Muscle layer of colon (tissue), 2 donors: ENCODE data around the gene STXBP5.

Experiments
- H3K27ac ChIP-seq: one replicate; pipeline ENCODE4 v1.7.0; 2013; ENCODE audit warnings: low read depth, mild to moderate bottlenecking, low read length, moderate library complexity
- H3K27me3 ChIP-seq, 2 donors: one replicate each; pipeline ENCODE4 v1.7.0; 2013; ENCODE audit warnings: low read length in 2 of 2, mild to moderate bottlenecking in 2 of 2; ENCODE audit not compliant: insufficient read depth in 2 of 2, control insufficient read depth in 1 of 2
- H3K36me3 ChIP-seq: one replicate; pipeline ENCODE4 v1.7.0; 2013; ENCODE audit warnings: mild to moderate bottlenecking, low read length; ENCODE audit not compliant: insufficient read depth
- H3K4me1 ChIP-seq: one replicate; pipeline ENCODE4 v1.7.0; 2013; ENCODE audit warnings: mild to moderate bottlenecking, low read length; ENCODE audit not compliant: insufficient read depth
- H3K4me3 ChIP-seq, 2 donors: one replicate each; pipeline ENCODE4 v1.7.0; 2013; ENCODE audit warnings: low read length in 2 of 2, low read depth in 1 of 2, mild to moderate bottlenecking in 1 of 2, moderate library complexity in 1 of 2
- H3K9ac ChIP-seq: one replicate; pipeline ENCODE4 v1.7.0; 2013; ENCODE audit warnings: low read length
- H3K9me3 ChIP-seq: one replicate; pipeline ENCODE4 v1.7.0; 2013; ENCODE audit warnings: mild to moderate bottlenecking, low read length
- donor health status: abdominal sarcoma.
- donor health status: Adenocarcinoma of cecum.

STXBP5 gene

DNA sequence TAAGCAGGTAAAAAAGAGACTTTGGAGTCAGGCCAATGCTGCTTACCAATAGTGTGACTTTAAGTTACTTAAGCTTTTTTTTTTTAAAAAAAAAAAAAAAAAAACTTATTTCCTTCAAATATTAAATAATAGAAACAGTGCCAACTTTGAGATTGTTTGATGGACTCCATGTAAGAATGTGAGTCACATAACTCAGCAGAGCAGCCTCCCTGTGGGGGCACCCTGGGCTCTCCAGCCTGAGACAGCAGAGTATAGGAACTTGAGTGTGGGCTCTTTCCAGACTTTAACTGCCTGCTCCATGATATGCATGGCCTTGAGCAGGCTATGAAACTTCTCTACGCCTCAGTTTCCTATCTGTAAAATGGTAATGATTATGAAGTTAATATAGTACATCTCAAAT lies 190.9 kb downstream of the STXBP5 start:
- no peak overlapping the region for H3K27ac ChIP-seq
- H3K9me3 ChIP-seq = no peaks in the 10 kb centered on the region
- no peak overlapping the region for H3K4me3 ChIP-seq
- no peaks in the 10 kb centered on the region for H3K36me3 ChIP-seq
- no peaks in the 10 kb centered on the region for H3K4me1 ChIP-seq
- no peak overlapping the region for H3K9ac ChIP-seq
- no peaks in the 10 kb centered on the region for H3K27me3 ChIP-seq

DNA sequence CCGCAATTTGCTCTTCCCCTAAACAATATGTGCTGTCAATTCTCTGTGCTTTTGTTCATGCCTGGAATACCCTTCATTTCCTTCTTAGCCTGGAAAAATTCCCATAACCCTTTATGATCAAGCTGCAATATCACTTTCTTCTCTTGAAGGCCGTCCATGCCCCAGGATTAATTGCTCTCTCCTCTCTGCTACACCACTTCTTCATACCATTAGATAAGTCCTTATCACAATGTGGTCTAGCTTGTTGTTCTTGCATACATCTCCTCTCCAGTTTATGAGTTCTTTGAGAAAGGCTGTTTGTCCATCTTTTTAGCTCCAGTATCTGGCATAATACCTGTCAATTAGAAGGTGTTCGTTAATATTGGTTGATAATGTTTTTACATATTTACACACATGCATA lies 193.1 kb downstream of the STXBP5 start:
- Histone ChIP-seq H3K4me3 (no peak overlapping the region), H3K36me3 (no peaks in the 10 kb centered on the region), H3K27me3 (no peaks in the 10 kb centered on the region), H3K4me1 (no peaks in the 10 kb centered on the region), H3K9me3 (no peaks in the 10 kb centered on the region), H3K9ac (no peak overlapping the region), H3K27ac (no peak overlapping the region)

DNA sequence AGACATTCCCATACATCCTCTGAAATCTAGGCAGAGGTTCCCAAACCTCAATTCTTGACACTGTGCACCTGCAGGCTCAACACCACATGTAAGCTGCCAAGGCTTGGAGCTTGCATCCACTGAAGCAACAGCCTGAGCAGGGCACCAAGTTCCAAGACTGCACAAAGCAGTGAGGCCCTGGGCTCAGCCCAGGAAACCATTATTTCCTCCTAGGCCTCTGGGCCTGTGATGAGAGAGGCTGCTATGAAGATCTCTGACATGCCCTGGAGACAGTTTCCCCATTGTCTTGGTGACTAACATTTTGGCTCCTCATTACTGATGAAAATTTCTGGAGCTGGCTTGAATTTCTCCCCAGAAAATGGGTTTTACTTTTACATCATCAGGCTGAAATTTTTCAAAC lies 196.8 kb downstream of the STXBP5 start:
- H3K4me1 ChIP-seq = no peaks in the 10 kb centered on the region
- H3K27me3 ChIP-seq = no peaks in the 10 kb centered on the region

DNA sequence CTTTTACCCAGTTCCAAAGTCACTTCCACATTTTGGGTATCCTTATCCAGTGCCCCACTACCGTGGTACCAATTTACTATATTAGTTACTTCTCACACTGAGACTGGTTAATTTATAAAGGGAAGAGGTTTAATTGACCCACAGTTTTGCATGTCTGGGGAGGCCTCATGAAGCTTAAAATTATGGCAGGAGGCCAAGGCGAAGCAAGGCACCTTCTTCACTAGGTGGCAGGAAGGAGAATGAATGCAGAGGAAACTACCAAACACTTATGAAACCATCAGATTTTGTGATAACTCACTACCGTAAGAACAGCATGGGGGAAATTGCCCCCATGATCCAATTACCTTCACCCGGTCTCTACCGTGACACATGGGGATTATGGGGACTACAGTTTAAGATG lies 197.6 kb downstream of the STXBP5 start:
- no peaks in the 10 kb centered on the region for H3K36me3 ChIP-seq
- no peaks in the 10 kb centered on the region for H3K27me3 ChIP-seq
- H3K4me3 ChIP-seq = no peak overlapping the region
- no peaks in the 10 kb centered on the region for H3K4me1 ChIP-seq
- H3K9me3 ChIP-seq = no peaks in the 10 kb centered on the region
- H3K9ac ChIP-seq = no peak overlapping the region
- no peak overlapping the region for H3K27ac ChIP-seq

More for the DNA sequence above, 196.8 kb downstream of the STXBP5 start:
- Histone ChIP-seq H3K4me3 (no peak overlapping the region), H3K9ac (no peak overlapping the region), H3K27ac (no peak overlapping the region), H3K9me3 (no peaks in the 10 kb centered on the region), H3K36me3 (no peaks in the 10 kb centered on the region)

DNA sequence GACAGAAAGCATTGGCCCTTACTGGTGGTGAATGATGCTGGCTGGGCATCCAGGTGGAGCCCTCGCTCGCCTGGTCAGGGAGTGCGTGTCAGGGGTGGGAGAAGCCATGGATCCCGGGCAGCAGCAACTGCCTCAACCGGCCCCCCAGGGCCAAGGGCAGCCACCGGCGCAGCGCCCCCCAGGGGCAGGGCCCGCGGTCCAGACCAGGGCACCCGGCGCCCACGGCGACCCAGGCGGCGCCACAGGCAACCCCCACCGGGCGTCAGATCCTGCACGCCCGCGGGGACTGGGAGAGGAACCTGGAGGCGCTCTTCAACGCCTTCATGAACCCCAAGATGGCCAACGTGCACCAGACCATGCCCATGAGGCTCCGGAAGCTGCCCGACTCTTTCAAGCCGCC lies 202.6 kb downstream of the STXBP5 start:
- Histone ChIP-seq H3K9ac (no peak overlapping the region), H3K4me3 (no peak overlapping the region), H3K27me3 (no peaks in the 10 kb centered on the region), H3K36me3 (no peaks in the 10 kb centered on the region), H3K27ac (no peak overlapping the region), H3K9me3 (no peaks in the 10 kb centered on the region), H3K4me1 (no peaks in the 10 kb centered on the region)

DNA sequence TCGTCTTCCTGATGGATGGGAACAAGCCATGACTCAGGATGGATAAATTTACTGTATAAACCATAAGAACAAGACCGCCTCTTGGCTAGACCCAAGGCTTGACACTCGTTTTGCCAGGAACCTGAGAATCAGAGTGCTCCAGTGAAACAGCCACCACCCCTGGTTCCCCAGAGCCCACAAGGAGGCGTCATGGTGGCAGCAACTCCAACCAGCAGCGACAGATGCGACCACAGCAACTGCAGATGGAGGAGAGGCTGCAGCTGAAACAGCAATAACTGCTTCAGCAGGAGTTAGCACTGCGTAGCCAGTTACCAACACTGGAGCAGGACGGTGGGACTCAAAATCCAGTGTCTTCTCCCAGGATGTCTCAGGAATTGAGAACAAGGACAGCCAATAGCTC lies 203.4 kb downstream of the STXBP5 start:
- Histone ChIP-seq H3K4me1 (no peaks in the 10 kb centered on the region), H3K27ac (no peak overlapping the region), H3K4me3 (no peak overlapping the region), H3K27me3 (no peaks in the 10 kb centered on the region), H3K36me3 (no peaks in the 10 kb centered on the region), H3K9me3 (no peaks in the 10 kb centered on the region), H3K9ac (no peak overlapping the region)

DNA sequence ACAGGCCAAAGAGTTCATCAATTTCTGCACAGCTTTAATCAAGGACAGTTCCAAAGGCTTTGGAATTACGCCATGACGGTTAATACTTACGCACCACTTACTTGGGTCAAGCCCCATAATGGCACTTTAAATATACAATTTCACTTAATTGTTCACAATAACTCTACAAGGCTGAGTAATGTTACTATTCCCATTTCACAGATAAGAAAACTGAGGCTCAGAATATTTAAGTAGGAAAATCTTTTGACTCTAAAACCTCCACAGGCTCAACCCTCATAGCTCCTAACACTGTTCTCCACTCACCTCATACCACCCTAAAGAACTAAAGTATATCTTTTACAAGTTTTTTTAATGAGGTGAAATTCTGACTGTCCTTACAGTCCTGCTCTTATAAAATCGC lies 212.4 kb downstream of the STXBP5 start:
- Histone ChIP-seq H3K9me3 (no peaks in the 10 kb centered on the region), H3K27ac (no peak overlapping the region), H3K4me1 (no peaks in the 10 kb centered on the region), H3K9ac (no peak overlapping the region), H3K27me3 (no peaks in the 10 kb centered on the region), H3K4me3 (no peak overlapping the region), H3K36me3 (no peaks in the 10 kb centered on the region)

DNA sequence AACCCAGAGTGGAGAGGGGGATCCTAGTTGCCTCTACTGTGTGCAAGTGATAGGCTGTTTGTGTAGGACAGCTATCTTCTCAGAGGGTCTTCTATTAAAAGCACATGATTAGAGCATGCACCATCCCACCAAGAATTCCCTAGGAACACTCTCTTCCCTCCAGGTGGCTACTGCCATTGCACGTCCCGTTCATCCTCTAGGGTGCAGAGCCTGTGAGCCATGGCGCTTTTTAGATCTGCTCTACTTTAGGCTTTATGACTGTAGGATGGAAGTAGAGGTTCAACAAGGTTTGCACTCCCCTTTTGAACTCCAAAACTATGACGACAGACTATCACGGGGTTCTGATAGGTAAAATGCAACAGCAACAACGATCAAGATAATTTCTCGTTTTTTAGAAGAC lies 213.7 kb downstream of the STXBP5 start:
- no peaks in the 10 kb centered on the region for H3K27me3 ChIP-seq
- H3K9me3 ChIP-seq = no peaks in the 10 kb centered on the region
- H3K4me1 ChIP-seq = no peaks in the 10 kb centered on the region
- no peaks in the 10 kb centered on the region for H3K36me3 ChIP-seq
- no peak overlapping the region for H3K4me3 ChIP-seq
- H3K9ac ChIP-seq = no peak overlapping the region
- H3K27ac ChIP-seq = no peak overlapping the region

DNA sequence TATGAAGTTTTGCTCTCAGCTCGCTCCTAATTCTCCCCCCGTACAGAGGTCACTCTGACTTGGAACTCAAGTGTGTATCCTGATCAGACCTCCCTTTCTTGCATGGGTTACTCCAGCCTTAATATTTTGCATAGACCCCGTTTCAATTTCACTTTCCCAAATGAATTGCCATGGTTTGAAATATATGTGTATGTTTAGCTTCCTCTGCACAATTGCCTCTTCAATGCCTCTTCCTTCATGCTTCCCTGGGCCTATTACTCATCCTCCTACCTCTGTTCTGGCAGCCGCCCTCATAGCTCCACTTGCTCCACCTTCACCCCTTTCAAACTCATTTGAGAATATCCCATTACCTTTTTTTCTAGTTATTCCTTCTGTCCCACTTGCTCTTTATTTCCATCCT lies 214.3 kb downstream of the STXBP5 start:
- Histone ChIP-seq H3K27ac (no peak overlapping the region), H3K4me3 (no peak overlapping the region)

DNA sequence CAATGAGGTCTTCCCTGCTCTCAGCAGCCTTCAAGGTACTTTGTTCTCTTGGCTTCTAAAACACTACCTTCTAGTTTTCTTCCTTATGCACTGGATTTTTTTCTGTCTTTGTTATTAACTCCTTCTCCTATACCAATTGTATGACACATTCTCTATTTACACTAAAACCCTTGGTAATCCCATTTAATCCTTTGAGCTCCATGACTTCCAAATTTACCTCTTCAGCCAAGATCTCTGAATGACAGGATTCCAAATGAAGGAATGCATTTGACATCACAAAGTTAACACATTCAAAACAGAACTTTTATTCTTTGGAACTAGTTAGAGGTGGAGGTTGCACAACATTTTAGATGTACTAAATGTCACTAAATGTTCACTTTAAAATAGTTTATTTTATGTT lies 217.7 kb downstream of the STXBP5 start:
- Histone ChIP-seq H3K27ac (no peak overlapping the region), H3K4me1 (no peaks in the 10 kb centered on the region), H3K9ac (no peak overlapping the region), H3K36me3 (no peaks in the 10 kb centered on the region), H3K9me3 (no peaks in the 10 kb centered on the region), H3K4me3 (no peak overlapping the region), H3K27me3 (no peaks in the 10 kb centered on the region)

More for the DNA sequence above, 214.3 kb downstream of the STXBP5 start:
- no peaks in the 10 kb centered on the region for H3K27me3 ChIP-seq
- no peaks in the 10 kb centered on the region for H3K36me3 ChIP-seq
- no peaks in the 10 kb centered on the region for H3K4me1 ChIP-seq
- H3K9me3 ChIP-seq = no peaks in the 10 kb centered on the region
- no peak overlapping the region for H3K9ac ChIP-seq

DNA sequence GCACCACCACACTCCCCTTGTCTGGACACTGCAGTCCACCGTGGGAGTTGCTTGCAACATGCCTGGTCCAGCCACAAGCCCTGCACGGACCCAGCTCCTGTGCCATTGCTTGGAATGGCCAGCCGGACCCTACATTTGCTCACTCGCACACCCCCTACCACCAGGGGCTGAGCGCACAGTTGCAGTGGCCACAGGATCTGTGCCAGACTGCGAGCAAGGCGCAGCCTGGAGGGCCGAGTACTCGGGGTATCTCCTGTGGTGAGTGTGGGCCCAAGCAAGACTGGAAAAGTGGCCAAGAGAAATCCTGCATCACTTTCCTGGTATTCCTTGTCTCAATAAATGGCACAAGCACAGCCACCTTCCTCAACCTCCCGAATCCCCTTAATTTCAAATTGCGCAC lies 218.9 kb downstream of the STXBP5 start:
- no peaks in the 10 kb centered on the region for H3K9me3 ChIP-seq
- H3K4me3 ChIP-seq = no peak overlapping the region
- H3K9ac ChIP-seq = no peak overlapping the region
- H3K4me1 ChIP-seq = no peaks in the 10 kb centered on the region
- no peak overlapping the region for H3K27ac ChIP-seq
- H3K36me3 ChIP-seq = no peaks in the 10 kb centered on the region
- H3K27me3 ChIP-seq = no peaks in the 10 kb centered on the region

DNA sequence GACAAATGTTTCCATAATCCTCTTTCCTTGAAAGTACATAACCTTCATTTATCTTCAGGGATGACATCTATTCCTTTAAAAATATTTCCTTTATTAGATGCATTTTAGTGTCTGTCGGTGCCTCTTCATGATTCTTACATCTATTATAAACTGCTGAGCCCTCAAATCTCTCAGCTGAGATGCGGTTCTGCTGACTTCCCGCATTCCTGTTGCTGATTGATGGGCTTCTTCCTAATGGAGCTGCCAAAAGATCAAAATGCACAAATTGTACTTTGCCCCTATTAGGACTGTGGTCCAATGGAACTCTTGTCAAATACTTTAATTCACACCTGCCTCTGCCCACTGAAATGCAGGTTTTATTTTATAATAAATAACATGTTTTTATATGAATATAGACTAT lies 225.6 kb downstream of the STXBP5 start:
- Histone ChIP-seq H3K9ac (no peak overlapping the region), H3K9me3 (no peaks in the 10 kb centered on the region), H3K27ac (no peak overlapping the region), H3K27me3 (no peaks in the 10 kb centered on the region), H3K36me3 (no peaks in the 10 kb centered on the region), H3K4me1 (no peaks in the 10 kb centered on the region), H3K4me3 (no peak overlapping the region)
